LNCaP clone FGC (cell line): ENCODE results near the gene DYRK3.

Source experiments
- DNase-seq: peaks from one replicate; pipeline ENCODE4 v3.0.0-alpha.2; 2011; ENCODE audit warnings: low read depth
- H3K4me3 ChIP-seq: 2 replicates; pipeline ENCODE4 v1.5.1; 2011; ENCODE audit warnings: mild to moderate bottlenecking, low read depth, low read length, control low read depth
- CTCF ChIP-seq: IDR thresholded peaks from 2 replicates; pipeline ENCODE4 v1.5.1; 2012; ENCODE audit warnings: mild to moderate bottlenecking; ENCODE audit not compliant: control insufficient read depth, insufficient read depth; ENCODE audit errors: extremely low read depth

Gene DYRK3

DNA sequence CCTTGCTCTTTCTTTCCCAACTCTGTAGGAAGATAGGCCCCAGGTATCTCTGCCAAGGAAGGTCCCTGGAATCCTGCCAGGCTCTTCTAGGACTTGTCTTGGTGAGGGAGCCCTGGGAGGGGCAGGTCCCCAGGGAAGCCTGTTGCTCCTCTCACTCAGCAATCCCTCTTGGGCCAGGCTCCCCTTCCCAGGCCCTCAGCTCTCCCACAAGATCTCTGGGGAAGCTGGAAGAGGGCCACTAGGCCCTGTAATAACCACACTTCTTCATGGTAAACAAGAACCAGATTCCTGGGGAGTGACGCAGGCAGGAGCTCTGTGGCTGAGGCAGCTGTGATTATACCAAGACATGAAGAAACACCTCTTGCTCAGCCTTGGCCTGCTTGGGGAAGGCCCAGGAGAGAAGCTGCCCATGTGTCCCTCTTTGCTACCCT, 39.4 kb downstream of the DYRK3 start:
- H3K4me3 ChIP-seq, result no peak overlapping the region
- no peak for TF ChIP-seq CTCF
- no peak for DNase-seq

- H3K4me3 ChIP-seq, result no peak overlapping the region
- no peak for TF ChIP-seq CTCF
- DNase-seq, result no peak
These were observed 41.2 kb downstream of the DYRK3 start for GRCh38 chr1:206676499-206676898.

DNA sequence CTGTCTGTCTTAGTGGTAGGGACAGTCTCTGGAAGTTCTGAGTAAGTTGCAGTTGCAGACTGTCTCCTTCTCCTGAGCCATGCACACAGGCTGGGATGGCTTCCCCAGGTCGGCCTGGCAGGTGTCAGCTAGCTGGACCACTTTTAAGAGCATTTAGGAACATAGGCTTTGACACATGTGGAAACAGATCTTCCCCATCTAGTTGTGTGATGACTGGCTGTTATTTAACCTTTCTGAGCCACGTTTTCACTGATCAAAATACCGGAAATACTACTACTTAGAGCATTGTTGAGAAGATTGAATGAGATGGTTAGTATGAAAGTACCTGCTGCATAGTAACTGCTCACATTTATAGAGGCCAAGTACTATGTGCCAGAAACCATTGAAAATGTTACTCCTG, 43.2 kb downstream of the DYRK3 start:
- no peak overlapping the region for H3K4me3 ChIP-seq
- no peak for DNase-seq
- no peak for TF ChIP-seq CTCF

DNA sequence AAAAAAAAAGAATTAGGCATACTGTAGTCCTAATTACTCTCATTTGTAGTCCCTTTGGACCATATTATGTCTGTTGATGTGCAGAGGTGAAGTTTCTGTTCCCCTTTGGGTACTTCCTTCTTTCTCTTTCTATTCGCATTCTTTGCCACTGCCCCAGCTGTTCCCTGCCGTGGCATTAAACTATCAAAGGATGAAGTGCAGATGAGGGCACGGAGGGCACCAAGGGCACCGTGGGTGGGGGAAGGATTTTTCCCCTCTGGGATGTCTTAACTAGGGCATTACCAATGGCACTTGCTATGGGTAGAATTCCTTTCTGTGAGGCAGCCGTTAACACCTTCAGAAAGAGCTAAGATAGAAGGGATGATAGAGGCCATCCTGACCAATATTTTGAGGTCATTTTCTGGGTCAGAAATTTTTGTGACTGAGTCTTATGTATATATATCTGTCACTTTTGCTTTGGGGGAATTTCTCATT, 44.4 kb downstream of the DYRK3 start:
- no peak for TF ChIP-seq CTCF
- no peak for DNase-seq
- no peak overlapping the region for H3K4me3 ChIP-seq

DNA sequence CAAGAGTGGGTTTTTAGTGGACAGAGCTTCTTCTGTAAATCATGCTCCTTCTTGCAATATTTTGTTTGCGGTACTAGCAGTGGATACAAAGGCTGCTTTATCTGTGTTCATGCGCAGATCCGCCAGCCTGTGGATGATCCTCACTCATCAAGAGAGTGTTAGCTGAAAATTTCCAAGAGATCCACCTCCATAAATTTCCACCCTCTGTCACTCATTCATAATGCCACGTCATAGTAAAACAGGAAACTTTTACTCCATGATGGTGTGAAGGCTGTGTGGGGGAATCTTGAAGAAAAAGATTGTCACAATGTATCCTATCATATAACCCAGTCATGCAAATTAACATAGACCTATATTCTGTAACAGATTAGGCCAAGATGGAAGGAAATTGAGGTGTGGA, 44.9 kb downstream of the DYRK3 start:
- no peak overlapping the region for H3K4me3 ChIP-seq
- no peak for TF ChIP-seq CTCF
- DNase-seq, result no peak

DNA sequence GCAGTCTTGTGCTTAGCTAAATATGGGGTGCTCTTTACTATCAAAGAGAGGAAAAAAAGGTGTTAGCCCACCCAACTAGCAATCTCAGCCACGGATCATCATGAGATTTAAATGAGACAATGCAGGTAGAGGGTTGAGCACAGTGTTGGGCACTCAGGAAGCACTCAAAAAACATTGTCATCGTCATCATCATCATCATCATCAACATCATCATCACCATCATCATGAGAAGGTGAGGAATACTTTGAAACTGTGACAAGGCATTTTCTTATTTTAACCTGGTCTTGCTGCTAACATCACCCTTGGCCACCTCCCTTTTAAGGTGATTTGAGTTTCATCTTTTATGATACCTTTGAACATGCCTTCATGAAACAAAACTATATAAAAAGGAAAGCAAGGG, 46.0 kb downstream of the DYRK3 start:
- TF ChIP-seq CTCF, result no peak
- DNase-seq, result no peak
- H3K4me3 ChIP-seq, result no peak overlapping the region; the same call in 1 of the 2 replicates

- peak; percentile 71 for DNase-seq
- H3K4me3 ChIP-seq, result no peak overlapping the region; the same call in 1 of the 2 replicates
- TF ChIP-seq CTCF, result no peak
These were observed 46.8 kb downstream of the DYRK3 start for GRCh38 chr1:206682111-206682510.
